ENCODE data around the gene CCT2. TPM values are rescaled to one million over a fixed set of nuclear protein-coding genes. Genes with fewer than 3 reads are reported as not detected.

The CCT2 gene
- total RNA-seq, 1 donor from 2014 or later = 254 TPM

GRCh38 chr12:69563166-69563762 lies 22.0 kb upstream of the CCT2 start:
- no peak for DNase-seq (ENCODE audit: low spot score, unreplicated experiment)
- no peak for TF ChIP-seq CTCF (IDR thresholded peaks at IDR 0.05; ENCODE audit: unreplicated experiment)
- Mint-ChIP-seq H3K9me3 (ENCODE audit: low read depth) (no peaks in the 10 kb centered on the region), H3K36me3 (ENCODE audit: insufficient read depth) (peaks cover 1% of the 10 kb centered on the region), H3K4me3 (ENCODE audit: low read depth) (no peak overlapping the region), H3K4me1 (ENCODE audit: low read depth) (no peaks in the 10 kb centered on the region), H3K27me3 (no peaks in the 10 kb centered on the region), H3K27ac (no peak overlapping the region)

GRCh38 chr12:69566603-69567002 lies 18.7 kb upstream of the CCT2 start:
- Mint-ChIP-seq H3K4me3 (ENCODE audit: low read depth) (no peak overlapping the region), H3K27me3 (no peaks in the 10 kb centered on the region), H3K9me3 (ENCODE audit: low read depth) (no peaks in the 10 kb centered on the region), H3K27ac (peak overlapping the region; percentile 3), H3K36me3 (ENCODE audit: insufficient read depth) (peaks cover 7% of the 10 kb centered on the region), H3K4me1 (ENCODE audit: low read depth) (no peaks in the 10 kb centered on the region)
- TF ChIP-seq CTCF (IDR thresholded peaks at IDR 0.05; ENCODE audit: unreplicated experiment) = peak; percentile 11
- no peak for DNase-seq (ENCODE audit: low spot score, unreplicated experiment)

DNA sequence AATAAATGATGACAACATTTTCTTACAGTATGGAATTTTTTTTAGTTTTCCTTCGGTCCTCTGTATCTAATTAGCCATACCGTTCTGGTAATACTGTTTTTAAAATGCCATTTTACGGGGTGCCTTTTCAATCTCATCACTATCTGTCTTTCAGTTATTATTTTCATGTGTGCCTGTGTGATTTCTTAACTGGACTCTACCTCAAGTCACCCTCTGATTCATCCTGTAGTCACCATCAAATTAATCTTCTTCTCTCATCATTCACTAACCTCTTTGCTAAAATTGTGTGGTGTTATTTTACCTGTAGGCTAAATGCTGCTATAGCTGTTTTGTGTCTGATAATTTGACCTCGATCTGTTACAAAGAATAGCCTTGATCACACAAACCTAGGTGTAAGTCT lies 16.0 kb upstream of the CCT2 start:
- Mint-ChIP-seq H3K4me3 (ENCODE audit: low read depth) (no peak overlapping the region), H3K36me3 (ENCODE audit: insufficient read depth) (peaks cover 16% of the 10 kb centered on the region), H3K9me3 (ENCODE audit: low read depth) (no peaks in the 10 kb centered on the region), H3K27me3 (no peaks in the 10 kb centered on the region), H3K4me1 (ENCODE audit: low read depth) (no peaks in the 10 kb centered on the region), H3K27ac (peak overlapping the region; percentile 68)
- no peak for TF ChIP-seq CTCF (IDR thresholded peaks at IDR 0.05; ENCODE audit: unreplicated experiment)
- DNase-seq (ENCODE audit: low spot score, unreplicated experiment) = no peak

DNA sequence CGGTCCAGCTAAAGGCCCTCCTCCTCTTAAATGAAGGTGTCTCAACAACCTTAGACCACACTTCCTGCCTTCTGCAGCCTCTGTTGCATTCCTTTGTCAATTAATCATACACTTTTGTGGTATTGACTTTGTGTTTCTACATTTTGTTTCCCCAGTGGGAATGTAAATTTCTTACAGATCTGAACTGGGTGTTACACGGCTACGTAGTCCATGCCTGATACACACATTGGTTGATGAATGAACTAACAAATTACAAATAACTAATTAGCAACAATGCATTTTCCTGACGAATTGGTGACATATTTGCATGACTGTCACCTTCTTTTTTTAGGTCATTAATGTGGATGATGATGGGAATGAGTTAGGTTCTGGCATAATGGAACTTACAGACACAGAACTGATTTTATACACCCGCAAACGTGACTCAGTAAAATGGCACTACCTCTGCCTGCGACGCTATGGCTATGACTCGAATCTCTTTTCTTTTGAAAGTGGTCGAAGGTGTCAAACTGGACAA lies 15.2 kb upstream of the CCT2 start:
- Mint-ChIP-seq H3K9me3 (ENCODE audit: low read depth) (no peaks in the 10 kb centered on the region), H3K27me3 (no peaks in the 10 kb centered on the region), H3K36me3 (ENCODE audit: insufficient read depth) (peaks cover 16% of the 10 kb centered on the region), H3K27ac (no peak overlapping the region), H3K4me1 (ENCODE audit: low read depth) (no peaks in the 10 kb centered on the region), H3K4me3 (ENCODE audit: low read depth) (no peak overlapping the region)
- no peak for TF ChIP-seq CTCF (IDR thresholded peaks at IDR 0.05; ENCODE audit: unreplicated experiment)
- DNase-seq (ENCODE audit: low spot score, unreplicated experiment) = no peak

DNA sequence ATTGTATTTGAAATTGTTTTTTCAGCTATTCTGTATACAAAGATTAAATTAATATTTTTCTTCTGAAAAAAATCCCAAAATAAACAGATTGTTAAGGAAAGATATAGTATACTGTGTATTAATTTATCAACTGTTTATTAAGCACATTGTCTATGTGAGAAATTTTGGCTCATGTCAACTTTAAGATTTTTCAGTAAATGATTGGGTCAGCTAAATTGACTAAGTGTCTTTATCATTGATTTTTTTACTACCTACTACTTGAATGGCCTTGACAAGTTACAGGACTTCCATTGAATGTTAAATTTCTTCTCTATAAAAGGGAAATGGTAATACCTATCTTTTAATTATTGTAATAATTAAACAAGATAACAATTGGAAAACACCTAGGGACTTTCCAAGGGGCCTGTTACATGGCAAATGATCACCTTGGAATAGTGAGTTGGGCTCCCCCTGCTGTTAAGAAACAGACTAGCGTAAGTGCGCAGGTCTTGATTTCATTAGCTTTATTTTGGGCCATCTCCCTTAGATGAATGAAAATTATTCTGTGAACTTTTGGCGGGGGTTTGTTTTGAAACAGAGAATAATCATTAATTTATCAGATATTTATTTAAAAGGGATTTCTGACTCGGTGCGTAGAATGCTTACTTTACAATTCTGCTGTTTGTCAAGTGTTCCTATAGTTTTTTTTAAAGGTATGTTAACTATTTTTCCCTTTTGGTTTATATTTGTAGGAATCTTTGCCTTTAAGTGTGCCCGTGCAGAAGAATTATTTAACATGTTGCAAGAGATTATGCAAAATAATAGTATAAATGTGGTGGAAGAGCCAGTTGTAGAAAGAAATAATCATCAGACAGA lies 14.5 kb upstream of the CCT2 start:
- no peaks in the 10 kb centered on the region for H3K27me3 Mint-ChIP-seq
- TF ChIP-seq CTCF (IDR thresholded peaks at IDR 0.05; ENCODE audit: unreplicated experiment) = peak; percentile 90
- DNase-seq (ENCODE audit: low spot score, unreplicated experiment) = peak; percentile 21
- H3K36me3 Mint-ChIP-seq (ENCODE audit: insufficient read depth) = peaks cover 17% of the 10 kb centered on the region
- no peak overlapping the region for H3K27ac Mint-ChIP-seq
- H3K4me1 Mint-ChIP-seq (ENCODE audit: low read depth) = no peaks in the 10 kb centered on the region
- H3K4me3 Mint-ChIP-seq (ENCODE audit: low read depth) = no peak overlapping the region
- no peaks in the 10 kb centered on the region for H3K9me3 Mint-ChIP-seq (ENCODE audit: low read depth)

All from progenitor cell of endocrine pancreas (in vitro differentiated cells).